Activated CD8-positive, alpha-beta memory T cell treated with anti-CD3 and anti-CD28 coated beads for 36 hours (primary cell): ENCODE measurements around the gene TMEM217. TPM values are rescaled to one million over a fixed set of nuclear protein-coding genes. Genes with fewer than 3 reads are reported as not detected.

Source experiments
- CTCF ChIA-PET: fragments of 350-600 bp; sonication (Branson Sonifier 250); formaldehyde crosslinking; loops from one replicate; lab custom pipeline; 2021; ENCODE audit warnings: antibody characterized with exemption; lab: Charles Lee
- POLR2A ChIA-PET: fragments of 350-600 bp; sonication (Branson Sonifier 250); formaldehyde crosslinking; loops from one replicate; lab custom pipeline; 2021; ENCODE audit warnings: antibody characterized with exemption; lab: Charles Lee
- total RNA-seq, 2 experiments: library from RNA; stranded (reverse); gene quantifications; one replicate each; pipeline ENCODE4 v1.2.3, GENCODE V29; 2021

TMEM217 gene
- total RNA-seq, 2 experiments from 2014 or later = 5.1 to 5.7 TPM

DNA sequence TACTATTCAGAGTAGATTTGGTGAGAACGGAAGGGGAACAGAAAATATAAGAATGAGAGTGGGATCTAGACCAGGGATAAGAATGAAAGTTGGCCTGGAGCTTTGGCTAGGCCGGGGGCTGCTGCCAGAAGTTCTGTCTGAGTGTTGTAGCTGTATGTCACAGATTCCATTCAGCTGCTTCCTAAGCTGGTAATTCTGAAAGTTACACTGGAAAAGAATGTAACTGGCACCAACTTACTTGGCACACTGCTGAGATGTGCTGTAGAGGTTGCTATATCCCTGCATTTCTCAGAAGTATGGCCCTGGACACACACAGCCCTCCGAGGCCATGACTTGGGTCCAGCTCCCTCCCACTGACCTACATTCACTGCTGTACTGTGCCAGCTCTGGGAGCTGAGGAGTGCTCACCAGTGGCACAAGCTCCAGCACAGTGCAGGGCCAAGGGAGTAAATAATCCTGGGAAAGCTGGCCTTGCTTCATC lies 25.8 kb upstream of the TMEM217 start:
- POLR2A ChIA-PET = no interaction called here

GRCh38 chr6:37283268-37283667 lies 25.3 kb upstream of the TMEM217 start:
- CTCF ChIA-PET = no interaction called here
- POLR2A ChIA-PET = no interaction called here

More for the DNA sequence above, 25.8 kb upstream of the TMEM217 start:
- CTCF ChIA-PET = no interaction called here

DNA sequence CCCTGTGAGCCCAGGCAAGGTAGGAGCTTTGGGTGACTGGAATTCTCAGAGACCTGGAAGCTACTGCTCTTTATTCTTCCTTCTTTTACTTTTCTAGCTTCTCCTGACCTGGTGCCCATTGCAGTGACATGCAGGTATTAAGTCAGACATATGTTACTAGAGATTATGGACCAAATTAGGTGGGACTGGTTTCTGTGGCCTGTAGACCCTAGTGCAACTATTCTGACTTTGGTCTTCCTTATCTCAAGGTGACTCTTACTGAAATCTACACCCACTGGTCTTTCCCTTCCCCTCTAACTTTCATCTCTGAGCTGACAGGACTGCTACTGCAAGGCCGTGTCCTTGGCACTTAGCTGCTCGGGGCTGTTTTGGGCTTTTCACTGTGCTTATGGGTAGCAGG lies 24.4 kb upstream of the TMEM217 start:
- ChIA-PET CTCF (no interaction called here), POLR2A (no interaction called here)

GRCh38 chr6:37280162-37280887 lies 22.4 kb upstream of the TMEM217 start:
- ChIA-PET CTCF (interaction anchor here (0.8 kb wide), 1 partner anchor 1576 kb away, joined by 3 read pairs; no protein-coding TSS in a partner anchor), POLR2A (no interaction called here)

DNA sequence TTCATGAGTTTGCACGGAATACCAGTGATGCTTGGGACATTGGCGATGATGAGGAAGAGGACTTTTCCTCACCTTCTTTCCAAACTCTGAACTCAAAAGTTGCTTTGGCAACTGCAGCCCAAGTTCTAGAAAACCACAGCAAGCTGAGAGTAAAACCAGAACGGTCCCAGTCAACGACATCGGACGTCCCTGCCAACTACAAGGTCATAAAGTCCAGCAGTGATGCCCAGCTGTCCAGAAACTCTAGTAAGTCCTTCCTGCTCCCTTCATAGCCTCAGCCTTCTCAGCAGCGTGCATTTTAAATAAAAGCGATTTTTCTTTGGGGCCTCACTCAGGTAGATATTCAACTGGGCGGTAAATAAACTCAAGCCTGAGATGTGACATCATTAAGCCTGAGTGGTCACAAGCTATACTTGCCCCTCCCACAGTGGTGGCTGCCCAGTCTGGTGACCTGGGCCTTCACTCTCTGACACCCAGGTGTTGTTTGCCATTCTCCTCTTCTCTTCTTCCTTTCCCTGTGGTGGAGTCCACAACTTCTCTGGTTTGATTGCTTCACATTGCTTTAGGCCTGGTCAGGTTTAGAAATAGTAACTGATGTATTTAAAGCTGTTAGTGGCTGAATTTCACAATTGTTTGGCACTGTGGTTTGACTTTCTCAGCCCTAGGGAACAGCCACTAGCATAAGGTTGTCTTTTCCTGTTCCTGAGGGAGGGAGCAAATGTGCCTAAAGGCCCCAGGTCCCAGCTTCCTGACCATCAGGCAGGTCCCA lies 21.6 kb upstream of the TMEM217 start:
- POLR2A ChIA-PET = no interaction called here
- CTCF ChIA-PET = no interaction called here

GRCh38 chr6:37277001-37277409 lies 19.1 kb upstream of the TMEM217 start:
- ChIA-PET CTCF (interaction anchor here (0.6 to 0.7 kb wide), 2 partner anchors 31 to 162 kb away, joined by 4 to 5 read pairs; no protein-coding TSS in a partner anchor), POLR2A (interaction anchor here (0.7 kb wide), 1 partner anchor 822 kb away, joined by 4 read pairs; no protein-coding TSS in a partner anchor)

GRCh38 chr6:37275350-37275749 lies 17.4 kb upstream of the TMEM217 start:
- ChIA-PET POLR2A (no interaction called here), CTCF (no interaction called here)

GRCh38 chr6:37273690-37274089 lies 15.7 kb upstream of the TMEM217 start:
- ChIA-PET CTCF (interaction anchor here (1.3 kb wide), 2 partner anchors 12 to 16 kb away, joined by 3 to 9 read pairs; partner anchors contain the start of genes TBC1D22B and TMEM217), POLR2A (interaction anchor here (0.5 kb wide), 1 partner anchor 34 kb away, joined by 3 read pairs; no protein-coding TSS in a partner anchor)

- ChIA-PET POLR2A (interaction anchor here (0.5 to 0.6 kb wide), 3 partner anchors 8 to 33 kb away, joined by 3 read pairs; no protein-coding TSS in a partner anchor), CTCF (interaction anchor here (0.6 to 1.3 kb wide), 6 partner anchors 13 to 507 kb away, joined by 3 to 9 read pairs (median 3); partner anchors contain the start of genes TBC1D22B and TMEM217)
Observed at GRCh38 chr6:37272834-37273566, 15.1 kb upstream of the TMEM217 start.

DNA sequence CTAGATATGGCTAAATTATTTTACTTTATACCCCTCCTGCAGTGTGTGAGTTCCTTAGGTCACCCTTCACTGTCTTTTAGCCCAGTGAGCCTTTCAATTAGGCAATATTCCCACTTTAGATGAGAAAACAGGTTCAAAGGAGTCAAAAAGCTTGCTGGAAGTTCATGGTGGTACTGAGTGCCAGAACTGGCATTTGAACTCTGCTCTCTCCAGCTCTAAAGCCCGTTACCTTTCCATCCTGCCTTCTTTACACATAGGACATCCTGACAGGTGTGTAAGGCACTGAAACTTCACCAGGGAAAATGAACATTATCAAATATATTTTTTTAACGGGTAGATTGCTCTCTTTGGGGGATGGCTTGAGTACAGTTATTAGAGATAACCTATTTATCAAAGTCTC lies 11.2 kb upstream of the TMEM217 start:
- POLR2A ChIA-PET = no interaction called here
- CTCF ChIA-PET = no interaction called here

GRCh38 chr6:37265860-37266259 lies 7.9 kb upstream of the TMEM217 start:
- ChIA-PET CTCF (interaction anchor here (0.5 kb wide), 1 partner anchor 33 kb away, joined by 5 read pairs; no protein-coding TSS in a partner anchor), POLR2A (interaction anchor here (0.7 kb wide), 1 partner anchor 816 kb away, joined by 5 read pairs; no protein-coding TSS in a partner anchor)

GRCh38 chr6:37265001-37265400 lies 7.1 kb upstream of the TMEM217 start:
- ChIA-PET CTCF (no interaction called here), POLR2A (no interaction called here)

- CTCF ChIA-PET = no interaction called here
Observed at GRCh38 chr6:37262446-37263026, 4.6 kb upstream of the TMEM217 start.

DNA sequence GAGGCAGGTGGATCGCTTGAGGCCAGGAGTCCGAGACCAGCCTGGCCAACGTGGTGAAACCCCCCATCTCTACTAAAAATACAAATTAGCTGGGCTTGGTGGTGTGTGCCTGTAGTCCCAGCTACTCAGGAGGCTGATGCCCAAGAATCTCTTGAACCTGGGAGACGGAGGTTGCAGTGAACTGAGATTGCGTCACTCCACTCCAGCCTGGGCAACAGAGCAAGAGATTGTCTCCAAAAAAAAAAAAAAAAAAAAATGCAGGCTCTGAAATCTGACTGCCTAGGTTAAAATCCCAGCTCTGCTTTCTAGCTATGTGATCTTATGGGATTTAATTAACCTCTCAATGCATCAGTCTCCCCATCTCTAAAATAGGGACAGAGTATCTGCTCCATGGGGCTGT lies 3.3 kb upstream of the TMEM217 start:
- ChIA-PET POLR2A (no interaction called here), CTCF (no interaction called here)

More at GRCh38 chr6:37262446-37263026, 4.6 kb upstream of the TMEM217 start:
- POLR2A ChIA-PET = no interaction called here

DNA sequence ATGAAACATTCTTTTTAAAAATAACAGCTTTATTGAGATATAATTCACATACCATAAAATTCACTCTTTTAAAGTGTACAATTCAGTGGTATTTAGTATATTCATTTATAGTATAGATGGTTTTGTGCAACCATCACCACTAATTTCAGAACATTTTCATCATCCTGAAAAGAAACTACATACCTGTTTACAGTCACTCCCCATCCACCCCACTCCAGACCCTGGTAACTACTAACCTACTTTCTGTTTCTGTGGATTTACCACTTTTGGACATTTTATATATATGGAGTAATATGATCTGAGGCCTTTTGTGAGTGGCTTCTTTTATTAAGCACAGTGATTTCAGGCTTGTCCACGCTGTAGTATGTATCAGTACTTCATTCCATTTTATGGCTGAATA lies 2.5 kb upstream of the TMEM217 start:
- POLR2A ChIA-PET = no interaction called here
- CTCF ChIA-PET = no interaction called here

- ChIA-PET POLR2A (interaction anchor here (3.1 kb wide), 1 partner anchor 20 kb away, joined by 17 read pairs; no protein-coding TSS in a partner anchor), CTCF (no interaction called here)
Observed at GRCh38 chr6:37260040-37260439, 2.1 kb upstream of the TMEM217 start.

- POLR2A ChIA-PET = interaction anchor here (3.1 kb wide), 1 partner anchor 20 kb away, joined by 17 read pairs; no protein-coding TSS in a partner anchor
- CTCF ChIA-PET = interaction anchor here (2.1 kb wide), 1 partner anchor 14 kb away, joined by 9 read pairs; no protein-coding TSS in a partner anchor
Observed at GRCh38 chr6:37259191-37259590, 1.2 kb upstream of the TMEM217 start.

DNA sequence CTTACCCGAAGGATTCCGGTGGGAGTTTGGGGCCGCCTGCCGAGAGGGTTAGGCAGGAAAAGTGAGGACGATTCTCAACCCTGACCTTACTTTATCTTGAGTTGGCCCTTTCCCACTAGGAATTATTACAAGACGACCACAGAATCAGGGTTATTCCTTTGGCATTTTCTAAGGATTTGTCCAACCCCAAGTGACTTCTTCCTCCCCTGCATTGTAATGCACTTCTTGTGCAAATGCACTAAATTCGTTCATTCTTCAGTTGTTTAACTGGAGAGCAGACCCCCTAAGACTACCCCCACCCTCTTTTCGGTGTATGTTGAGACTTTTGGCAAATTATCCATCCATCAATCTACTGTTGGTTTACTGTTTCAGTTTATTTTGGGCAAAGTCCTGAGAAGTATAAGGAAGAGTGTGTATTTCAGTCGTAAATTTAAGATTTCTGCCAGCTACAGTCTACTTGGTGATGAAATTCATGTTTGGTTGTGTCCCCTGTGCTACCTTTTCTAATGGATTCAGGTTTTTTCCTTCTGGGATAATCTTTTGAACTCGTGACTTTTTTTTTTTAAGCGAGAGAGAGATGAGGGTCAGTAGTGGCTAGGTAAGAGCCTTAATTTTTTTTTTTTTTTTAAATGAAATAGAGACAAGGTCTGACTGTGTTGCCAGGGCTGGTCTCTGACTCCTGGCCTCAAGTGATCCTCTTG lies 611 bp upstream of the TMEM217 start:
- POLR2A ChIA-PET = interaction anchor here (1.3 to 3.1 kb wide), 2 partner anchors 10 to 19 kb away, joined by 3 to 17 read pairs; no protein-coding TSS in a partner anchor
- CTCF ChIA-PET = interaction anchor here (1.3 to 2.1 kb wide), 2 partner anchors 15 to 208 kb away, joined by 4 to 9 read pairs; no protein-coding TSS in a partner anchor
